Vagina (tissue), 2 donors: ENCODE measurements around the gene KRT7.

Source experiments
- POLR2A ChIP-seq, 2 donors: fragments of 450-650 bp; IDR thresholded peaks; one replicate each; pipeline ENCODE4 v1.6.1; 2017; ENCODE audit warnings: antibody characterized with exemption in 2 of 2, mild to moderate bottlenecking in 2 of 2, moderate library complexity in 2 of 2
- POLR2AphosphoS5 ChIP-seq, 2 donors: sonication (generic); formaldehyde crosslinking; IDR thresholded peaks; one replicate each; pipeline ENCODE4 v1.9.0; 2017; ENCODE audit warnings: antibody characterized with exemption in 2 of 2, mild to moderate bottlenecking in 2 of 2, low read depth in 1 of 2; ENCODE audit not compliant: insufficient read depth in 1 of 2

DNA sequence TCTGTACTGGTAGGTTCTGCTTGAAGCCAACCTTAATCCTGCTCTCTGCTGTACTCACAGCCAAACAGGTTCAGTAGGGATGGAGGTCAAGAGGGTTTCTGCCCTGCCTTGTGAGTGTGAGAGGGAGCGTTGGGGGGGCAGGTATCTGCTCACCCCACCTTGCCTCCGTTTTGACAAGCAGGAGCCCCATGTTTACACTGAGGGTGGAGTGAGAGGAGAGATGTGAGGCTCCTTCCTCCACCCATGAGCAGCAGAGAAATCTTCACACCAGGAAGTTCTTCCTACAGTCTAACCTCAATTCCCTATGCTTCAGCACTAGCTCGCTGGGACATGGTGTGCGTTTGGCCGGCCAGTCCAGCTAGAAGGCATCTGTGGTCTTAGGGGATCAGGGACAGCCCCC, 45.4 kb upstream of the KRT7 start:
- TF ChIP-seq POLR2A (IDR thresholded peaks at IDR 0.05) (no peak), POLR2AphosphoS5 (IDR thresholded peaks at IDR 0.05; ENCODE audit: insufficient read depth in 1 of 2, low read depth in 1 of 2) (no peak)
